H9 (cell line): ENCODE measurements around the gene CCDC127. TPM values are rescaled to one million over a fixed set of nuclear protein-coding genes. Genes with fewer than 3 reads are reported as not detected.
A peak's percentile ranks its signal among the peaks of the same experiment; 100 is the strongest.

Experiments
- DNase-seq: peaks from one replicate; pipeline ENCODE4 v3.0.0-alpha.2; 2017
- H2AFZ ChIP-seq: one replicate; pipeline ENCODE4 v1.6.1; 2013; ENCODE audit warnings: mild to moderate bottlenecking, low read length, control low read depth, moderate library complexity
- H2AK5ac ChIP-seq: 2 replicates; pipeline ENCODE4 v1.6.1; 2013; ENCODE audit warnings: low read length, control low read depth, mixed read lengths; ENCODE audit not compliant: insufficient read length
- H2BK120ac ChIP-seq: one replicate; pipeline ENCODE4 v1.6.1; 2013; ENCODE audit warnings: low read depth, mild to moderate bottlenecking, low read length, control low read depth, inconsistent platforms; ENCODE audit not compliant: poor library complexity, severe bottlenecking
- H2BK12ac ChIP-seq: 2 replicates; pipeline ENCODE4 v1.6.1; 2013; ENCODE audit warnings: low read length, control low read depth, mixed read lengths, low read depth; ENCODE audit not compliant: insufficient read length
- H2BK15ac ChIP-seq: 2 replicates; pipeline ENCODE4 v1.6.1; 2013; ENCODE audit warnings: low read depth, low read length, control low read depth
- H2BK20ac ChIP-seq: one replicate; pipeline ENCODE4 v1.6.1; 2013; ENCODE audit warnings: low read depth, mild to moderate bottlenecking, low read length, control low read depth, inconsistent platforms; ENCODE audit not compliant: poor library complexity, severe bottlenecking
- H2BK5ac ChIP-seq: 2 replicates; pipeline ENCODE4 v1.6.1; 2013; ENCODE audit warnings: low read length, control low read depth, mixed read lengths; ENCODE audit not compliant: insufficient read length
- H3K14ac ChIP-seq: 2 replicates; pipeline ENCODE4 v1.6.1; 2013; ENCODE audit warnings: low read length, control low read depth; ENCODE audit not compliant: insufficient read depth
- H3K18ac ChIP-seq: 2 replicates; pipeline ENCODE4 v1.6.1; 2013; ENCODE audit warnings: low read depth, mild to moderate bottlenecking, mixed read lengths, low read length, control low read depth; ENCODE audit not compliant: insufficient read length
- H3K23ac ChIP-seq: 2 replicates; pipeline ENCODE4 v1.6.1; 2013; ENCODE audit warnings: low read length, control low read depth, mixed read lengths, low read depth; ENCODE audit not compliant: insufficient read length
- H3K23me2 ChIP-seq: 2 replicates; pipeline ENCODE4 v1.6.1; 2013; ENCODE audit warnings: low read depth, mild to moderate bottlenecking, mixed read lengths, low read length, control low read depth; ENCODE audit not compliant: insufficient read length, poor library complexity, severe bottlenecking
- H3K27ac ChIP-seq: 2 replicates; pipeline ENCODE4 v1.5.1; 2013; ENCODE audit warnings: low read length, control low read depth, mixed read lengths, low read depth; ENCODE audit not compliant: insufficient read length
- H3K27me3 ChIP-seq: 2 replicates; pipeline ENCODE4 v1.6.1; 2013; ENCODE audit warnings: low read length, control low read depth, inconsistent platforms; ENCODE audit not compliant: insufficient read depth
- H3K4ac ChIP-seq: 2 replicates; pipeline ENCODE4 v1.6.1; 2013; ENCODE audit warnings: low read depth, mild to moderate bottlenecking, control low read depth, inconsistent platforms, low read length, moderate library complexity
- H3K4me1 ChIP-seq: 2 replicates; pipeline ENCODE4 v1.6.1; 2013; ENCODE audit warnings: low read length, control low read depth, inconsistent platforms; ENCODE audit not compliant: insufficient read depth
- H3K4me2 ChIP-seq: 2 replicates; pipeline ENCODE4 v1.6.1; 2013; ENCODE audit warnings: low read length, control low read depth, mixed read lengths; ENCODE audit not compliant: insufficient read length, insufficient read depth
- H3K56ac ChIP-seq: 2 replicates; pipeline ENCODE4 v1.6.1; 2013; ENCODE audit warnings: low read depth, mild to moderate bottlenecking, mixed read lengths, low read length, control low read depth; ENCODE audit not compliant: insufficient read length
- H3K79me1 ChIP-seq: 2 replicates; pipeline ENCODE4 v1.6.1; 2013; ENCODE audit warnings: low read depth, mild to moderate bottlenecking, moderate library complexity, low read length, control low read depth, inconsistent platforms; ENCODE audit not compliant: insufficient read depth, poor library complexity, severe bottlenecking
- H3K79me2 ChIP-seq: 2 replicates; pipeline ENCODE4 v1.6.1; 2013; ENCODE audit warnings: low read length, control low read depth, inconsistent platforms; ENCODE audit not compliant: insufficient read depth
- H3K9ac ChIP-seq: 2 replicates; pipeline ENCODE4 v1.6.1; 2013; ENCODE audit warnings: low read length, control low read depth, mixed read lengths; ENCODE audit not compliant: insufficient read length; ENCODE audit errors: extremely low read depth
- H3K9me3 ChIP-seq: one replicate; pipeline ENCODE4 v1.6.1; 2013; ENCODE audit warnings: low read depth, low read length, inconsistent platforms; ENCODE audit not compliant: control insufficient read depth
- H3T11ph ChIP-seq: one replicate; pipeline ENCODE4 v1.6.1; 2013; ENCODE audit warnings: mild to moderate bottlenecking, low read length, control low read depth, inconsistent platforms
- H4K20me1 ChIP-seq: one replicate; pipeline ENCODE4 v1.6.1; 2013; ENCODE audit not compliant: control insufficient read depth, insufficient read length, insufficient read depth
- H4K5ac ChIP-seq: 2 replicates; pipeline ENCODE4 v1.6.1; 2013; ENCODE audit warnings: low read depth, mild to moderate bottlenecking, mixed read lengths, low read length, control low read depth; ENCODE audit not compliant: insufficient read length
- H4K8ac ChIP-seq: replicated peaks from 2 replicates; pipeline ENCODE4 v1.6.1; 2013; ENCODE audit warnings: low read length, control low read depth, mixed read lengths, low read depth; ENCODE audit not compliant: insufficient read length
- H4K91ac ChIP-seq: 2 replicates; pipeline ENCODE4 v1.6.1; 2013; ENCODE audit warnings: low read depth, mild to moderate bottlenecking, moderate library complexity, mixed read lengths, low read length, control low read depth; ENCODE audit not compliant: insufficient read length
- H3K27ac Mint-ChIP-seq, 3 experiments: 2 replicates in 2 of 3; 3 replicates in 1 of 3; pipeline ENCODE4 v1.8.0; 2020 to 2021; ENCODE audit warnings: mixed read lengths in 3 of 3, mild to moderate bottlenecking in 1 of 3, moderate library complexity in 1 of 3
- H3K27me3 Mint-ChIP-seq: 2 replicates; pipeline ENCODE4 v1.8.0; 2021; ENCODE audit warnings: low read depth, mild to moderate bottlenecking, moderate library complexity, mixed read lengths
- H3K36me3 Mint-ChIP-seq, 3 experiments: 2 replicates in 2 of 3; 3 replicates in 1 of 3; pipeline ENCODE4 v1.8.0; 2020 to 2021; ENCODE audit warnings: low read depth in 3 of 3, mixed read lengths in 3 of 3; ENCODE audit not compliant: insufficient read depth in 1 of 3
- H3K4me1 Mint-ChIP-seq, 2 experiments: 2 replicates each; pipeline ENCODE4 v1.8.0; 2020; ENCODE audit warnings: mixed read lengths in 2 of 2
- H3K4me3 Mint-ChIP-seq, 2 experiments: 2 replicates in 1 of 2; 3 replicates in 1 of 2; pipeline ENCODE4 v1.8.0; 2020 to 2021; ENCODE audit warnings: mild to moderate bottlenecking in 2 of 2, mixed read lengths in 2 of 2, moderate library complexity in 1 of 2
- H3K9me3 Mint-ChIP-seq, 2 experiments: 2 replicates in 1 of 2; 3 replicates in 1 of 2; pipeline ENCODE4 v1.8.0; 2020; ENCODE audit warnings: mild to moderate bottlenecking in 2 of 2, mixed read lengths in 2 of 2, moderate library complexity in 1 of 2
- CTCF ChIP-seq: fragments of 200-600 bp; sonication (generic); conservative IDR thresholded peaks from 3 replicates; pipeline ENCODE4 v1.8.0; 2021; ENCODE audit warnings: antibody characterized with exemption, mild to moderate bottlenecking
- WGBS: extraction: QIAGEN DNeasy Blood & Tissue Kit; methylation state at CpG from one replicate; pipeline ENCODE4 v1.1.7; 2013; ENCODE audit warnings: missing lambda C conversion rate, low lambda C conversion rate, mixed read lengths; ENCODE audit not compliant: insufficient read length; ENCODE audit errors: extremely low coverage; 5-methylcytosine and 5-hydroxymethylcytosine counted together
- total RNA-seq: library from RNA; stranded (reverse); gene quantifications from 2 replicates; pipeline ENCODE4 v1.2.1, GENCODE V29; 2021

The CCDC127 gene
- total RNA-seq, 1 experiment from 2014 or later = 9.0 TPM

- no peaks in the 10 kb centered on the region; the same call in 1 of the 2 replicates for H3K27me3 Mint-ChIP-seq
- H2AK5ac ChIP-seq = no peak overlapping the region
- no peak overlapping the region for H3K56ac ChIP-seq
- H3K4me1 ChIP-seq = no peaks in the 10 kb centered on the region
- peaks cover 4 to 17% (median 16%) of the 10 kb centered on the region in 3 experiments; a peak in 6 of 7 replicates for H3K36me3 Mint-ChIP-seq
- WGBS = no CpG with 5 or more reads among the region's 23 CpGs
- no peaks in the 10 kb centered on the region for H3K9me3 ChIP-seq
- no peak overlapping the region for H3K18ac ChIP-seq
- H3K4ac ChIP-seq = no peak overlapping the region
- H3K4me3 Mint-ChIP-seq = no peak overlapping the region
- peak overlapping the region in 1 of 3 experiments; percentile 19; a peak in 1 of 7 replicates for H3K27ac Mint-ChIP-seq
- no peak overlapping the region for H3T11ph ChIP-seq
- no peak overlapping the region for H2BK20ac ChIP-seq
- no peak overlapping the region for H2BK15ac ChIP-seq
- H4K8ac ChIP-seq = no peak overlapping the region
- no peaks in the 10 kb centered on the region for H3K79me2 ChIP-seq
- H2AFZ ChIP-seq = no peak overlapping the region
- no peaks in the 10 kb centered on the region for H3K9me3 Mint-ChIP-seq
- H4K91ac ChIP-seq = no peak overlapping the region
- no peak for DNase-seq
- H3K79me1 ChIP-seq = no peaks in the 10 kb centered on the region
- H2BK120ac ChIP-seq = no peak overlapping the region
- no peak overlapping the region for H2BK12ac ChIP-seq
- H3K27me3 ChIP-seq = no peaks in the 10 kb centered on the region
- no peak overlapping the region; the same call in 1 of the 2 replicates for H3K14ac ChIP-seq
- no peak overlapping the region for H3K27ac ChIP-seq
- H4K5ac ChIP-seq = no peak overlapping the region
- H3K4me1 Mint-ChIP-seq = peaks cover 11 to 21% of the 10 kb centered on the region in 2 experiments
- H3K4me2 ChIP-seq = no peak overlapping the region
- TF ChIP-seq CTCF = no peak
- H3K23me2 ChIP-seq = no peaks in the 10 kb centered on the region
- H2BK5ac ChIP-seq = no peak overlapping the region
- H3K9ac ChIP-seq = no peak overlapping the region
- no peaks in the 10 kb centered on the region for H4K20me1 ChIP-seq
- H3K23ac ChIP-seq = no peak overlapping the region
Observed at GRCh38 chr5:199950-200645, 17.9 kb downstream of the CCDC127 start.
